Measurements from ENCODE around the gene EBF3.

DNA sequence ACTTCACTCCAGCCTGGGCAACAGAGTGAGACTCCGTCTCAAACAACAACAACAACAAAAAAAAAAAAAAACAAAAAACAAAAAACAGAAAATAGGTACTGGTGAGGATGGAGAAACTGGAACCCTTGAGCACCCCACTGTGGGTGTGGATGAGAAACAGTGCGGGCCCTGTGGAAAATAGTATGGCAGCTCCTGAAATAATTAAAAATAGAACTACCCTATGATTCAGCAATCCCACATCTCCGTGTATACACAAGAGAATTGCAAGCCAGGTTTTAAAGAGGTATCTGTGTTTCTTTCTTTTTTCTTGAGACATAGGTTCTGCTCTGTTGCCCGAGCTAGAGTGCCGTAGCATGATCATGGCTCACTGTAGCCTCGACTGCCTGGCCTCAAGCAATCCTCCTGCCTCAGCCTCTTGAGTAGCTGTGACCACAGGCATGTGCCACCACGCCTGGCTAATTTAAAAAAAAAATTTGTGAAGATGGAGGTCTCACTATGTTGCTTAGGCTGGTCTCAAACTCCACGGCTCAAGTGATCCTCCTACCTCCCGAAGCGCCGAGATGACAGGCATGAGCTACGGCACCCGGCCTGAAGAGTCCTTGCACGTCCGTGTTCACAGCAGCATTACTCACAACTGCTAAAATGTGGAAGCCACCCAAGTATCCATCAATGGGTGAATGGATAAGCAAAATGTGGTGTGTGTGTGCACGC, 39.5 kb downstream of the EBF3 start:
- TF ChIP-seq, protein P1, sequence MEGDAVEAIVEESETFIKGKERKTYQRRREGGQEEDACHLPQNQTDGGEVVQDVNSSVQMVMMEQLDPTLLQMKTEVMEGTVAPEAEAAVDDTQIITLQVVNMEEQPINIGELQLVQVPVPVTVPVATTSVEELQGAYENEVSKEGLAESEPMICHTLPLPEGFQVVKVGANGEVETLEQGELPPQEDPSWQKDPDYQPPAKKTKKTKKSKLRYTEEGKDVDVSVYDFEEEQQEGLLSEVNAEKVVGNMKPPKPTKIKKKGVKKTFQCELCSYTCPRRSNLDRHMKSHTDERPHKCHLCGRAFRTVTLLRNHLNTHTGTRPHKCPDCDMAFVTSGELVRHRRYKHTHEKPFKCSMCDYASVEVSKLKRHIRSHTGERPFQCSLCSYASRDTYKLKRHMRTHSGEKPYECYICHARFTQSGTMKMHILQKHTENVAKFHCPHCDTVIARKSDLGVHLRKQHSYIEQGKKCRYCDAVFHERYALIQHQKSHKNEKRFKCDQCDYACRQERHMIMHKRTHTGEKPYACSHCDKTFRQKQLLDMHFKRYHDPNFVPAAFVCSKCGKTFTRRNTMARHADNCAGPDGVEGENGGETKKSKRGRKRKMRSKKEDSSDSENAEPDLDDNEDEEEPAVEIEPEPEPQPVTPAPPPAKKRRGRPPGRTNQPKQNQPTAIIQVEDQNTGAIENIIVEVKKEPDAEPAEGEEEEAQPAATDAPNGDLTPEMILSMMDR (IDR thresholded peaks at IDR 0.05) = no peak
- TF ChIP-seq POLR2A (IDR thresholded peaks at IDR 0.05) = no peak
